ENCODE data around the gene IGFLR1. TPM values are rescaled to one million over a fixed set of nuclear protein-coding genes. Genes with fewer than 3 reads are reported as not detected.
A peak's percentile ranks its signal among the peaks of the same experiment; 100 is the strongest.

IGFLR1 gene
- total and polyA plus RNA-seq, 2 of the 8 experiments (the other 6 are each of a cell fraction or from before 2014, with no cell fraction given), result 8.4 to 28.9 TPM

DNA sequence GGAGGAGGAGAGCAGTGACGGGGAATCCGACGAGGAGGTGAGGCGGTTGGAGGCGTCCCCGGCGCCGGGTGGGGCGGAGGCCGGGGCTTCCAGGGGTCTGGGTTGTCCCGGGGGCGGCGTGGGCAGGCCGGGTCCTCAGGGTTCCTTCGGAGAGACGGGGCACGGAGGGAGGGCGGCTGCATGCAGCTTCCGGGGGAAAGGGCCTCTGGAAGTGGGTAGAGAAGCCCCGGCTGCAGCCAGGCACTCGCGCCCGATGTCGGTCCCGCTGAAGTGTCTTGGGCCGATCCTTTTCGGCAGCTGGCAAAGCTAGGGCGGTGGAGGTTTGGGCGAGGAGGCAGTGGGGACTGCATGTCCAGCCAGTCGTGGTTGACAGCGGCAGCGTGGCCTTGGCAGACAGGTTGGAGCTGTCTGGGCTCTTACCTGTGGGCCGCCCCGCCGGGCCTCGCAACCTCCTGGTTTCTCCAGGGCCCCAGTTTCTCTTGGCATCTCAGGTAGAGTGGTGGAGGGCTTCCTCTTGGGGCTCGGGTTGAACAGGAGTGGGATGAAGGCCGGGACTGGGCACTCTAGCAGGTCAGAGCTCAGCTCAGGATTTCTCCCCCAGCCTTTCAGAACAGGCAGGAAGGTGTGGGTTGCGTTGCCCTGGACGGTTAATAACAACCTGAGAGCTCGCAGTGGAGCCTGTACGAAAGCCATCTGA, 23.8 kb downstream of the IGFLR1 start:
- H3K23me2 ChIP-seq (ENCODE audit: low read depth, low read length), result peaks cover 13% of the 10 kb centered on the region
- H3K4me1 ChIP-seq (replicated peaks in 1 of 4; ENCODE audit: control insufficient read depth in 3 of 4, insufficient read depth in 4 of 4, low read length in 3 of 4), result peaks cover 0 to 25% (median 17%) of the 10 kb centered on the region in 4 experiments; a peak in 6 of 7 replicates
- peak overlapping the region; percentile 80 to 97 for H3K4me2 ChIP-seq (ENCODE audit: insufficient read depth in 1 of 2, low read depth in 2 of 2, low read length in 2 of 2)
- no peak overlapping the region for H2BK5ac ChIP-seq (ENCODE audit: low read depth, low read length)
- H3K27ac ChIP-seq (ENCODE audit: low read depth, low read length), result no peak overlapping the region; the same call in 1 of the 2 replicates
- DNase-seq (ENCODE audit: low read depth in 1 of 2, low spot score in 2 of 2) (peak in 1 of 2 experiments; percentile 62), FAIRE-seq (no peak)
- peaks cover 11% of the 10 kb centered on the region in 2 experiments for H4K20me1 ChIP-seq (replicated peaks in 1 of 2; ENCODE audit: control insufficient read depth in 1 of 2, insufficient read depth in 2 of 2, low read length in 2 of 2)
- H3K4me3 ChIP-seq (ENCODE audit: extremely low read depth in 1 of 4, insufficient read depth in 2 of 4, low read depth in 3 of 4, low read length in 4 of 4), result peak overlapping the region; percentile 70 to 89 (median 85)
- no peak overlapping the region for H3K14ac ChIP-seq (ENCODE audit: insufficient read length)
- peak overlapping the region; percentile 69 for H4K8ac ChIP-seq (ENCODE audit: extremely low read depth, insufficient read depth, low read length)
- CTCF ChIA-PET (ENCODE audit: partially characterized antibody), result interaction anchor here (1.0 to 11.8 kb wide), 3 partner anchors 20 to 101 kb away, joined by 3 to 80 read pairs (median 6); partner anchors contain the start of gene IGFLR1
- H3K56ac ChIP-seq (replicated peaks; ENCODE audit: insufficient read length, low read depth, low read length), result peak overlapping the region; percentile 37
- no peaks in the 10 kb centered on the region for H3K27me3 ChIP-seq (replicated peaks in 1 of 4; ENCODE audit: control insufficient read depth in 3 of 4, extremely low read depth in 1 of 4, insufficient read depth in 3 of 4, low read length in 3 of 4)
- peaks cover 8% of the 10 kb centered on the region for H3K79me1 ChIP-seq (ENCODE audit: low read depth, low read length)
- no peak overlapping the region for H2BK120ac ChIP-seq (replicated peaks; ENCODE audit: low read depth, low read length)
- no peak overlapping the region; the same call in 1 of the 2 replicates for H3K18ac ChIP-seq (ENCODE audit: extremely low read depth, low read length)
- POLR2A ChIA-PET (ENCODE audit: partially characterized antibody), result interaction anchor here (0.6 to 5.0 kb wide), 12 partner anchors 9 to 212 kb away, joined by 3 to 54 read pairs (median 4); partner anchors contain the start of genes PSENEN and U2AF1L4
- no peak overlapping the region for H4K5ac ChIP-seq (ENCODE audit: insufficient read length, low read depth, low read length)
- no peak overlapping the region for H4K91ac ChIP-seq (replicated peaks; ENCODE audit: insufficient read length, low read length)
- H2AFZ ChIP-seq (ENCODE audit: low read length), result no peak overlapping the region
- H2BK12ac ChIP-seq (ENCODE audit: low read depth, low read length), result no peak overlapping the region
- no peak overlapping the region for H2BK15ac ChIP-seq (ENCODE audit: low read length)
- TF ChIP-seq HDAC2 (IDR thresholded peaks at IDR 0.05; ENCODE audit: borderline replicate concordance in 1 of 2, low read depth in 2 of 2, low read length in 2 of 2) (0 out of 4 replicates have a peak, but pooled peaks of 1 of the 2 experiments have one; percentile 48), SAP30 (IDR thresholded peaks at IDR 0.05; ENCODE audit: insufficient read depth, insufficient replicate concordance, low read length) (peak; percentile 95), TAF1 (IDR thresholded peaks at IDR 0.05; ENCODE audit: low read depth, low read length) (no peak), KDM4A (IDR thresholded peaks at IDR 0.05; ENCODE audit: low read depth, low read length, severe bottlenecking) (peak; percentile 25), SIN3A (conservative IDR thresholded peaks at IDR 0.05 in 1 of 2, IDR thresholded peaks at IDR 0.05 in 1 of 2; ENCODE audit: low read depth in 1 of 2, low read length in 2 of 2) (peak; percentile 75 to 82; a peak in 3 of 4 replicates), POU5F1 (IDR thresholded peaks at IDR 0.05; ENCODE audit: low read depth, low read length) (no peak)
- TF ChIP-seq, protein P1, sequence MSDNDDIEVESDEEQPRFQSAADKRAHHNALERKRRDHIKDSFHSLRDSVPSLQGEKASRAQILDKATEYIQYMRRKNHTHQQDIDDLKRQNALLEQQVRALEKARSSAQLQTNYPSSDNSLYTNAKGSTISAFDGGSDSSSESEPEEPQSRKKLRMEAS (IDR thresholded peaks at IDR 0.05), result peak; percentile 27; the same call in 1 of the 2 replicates
- H3K4ac ChIP-seq (replicated peaks; ENCODE audit: insufficient read length, low read depth, low read length), result no peak overlapping the region
- H3K36me3 ChIP-seq (ENCODE audit: control insufficient read depth in 2 of 4, insufficient read depth in 4 of 4, low read length in 3 of 4), result peaks cover 10 to 28% (median 15%) of the 10 kb centered on the region in 4 experiments; a peak in 7 of 8 replicates
- no peak overlapping the region for H2AK5ac ChIP-seq (ENCODE audit: low read depth, low read length)
- H3K9me3 ChIP-seq (ENCODE audit: insufficient read depth in 2 of 2, low read depth in 1 of 2, low read length in 1 of 2), result no peaks in the 10 kb centered on the region
- peak overlapping the region; percentile 51 to 86 (median 64); a peak in 6 of 7 replicates for H3K9ac ChIP-seq (replicated peaks in 1 of 4; ENCODE audit: extremely low read depth in 1 of 4, low read depth in 3 of 4, low read length in 3 of 4)
- H2BK20ac ChIP-seq (ENCODE audit: low read length), result no peak overlapping the region
- peaks cover 0 to 20% of the 10 kb centered on the region in 2 experiments; a peak in 3 of 4 replicates for H3K79me2 ChIP-seq (ENCODE audit: control insufficient read depth in 1 of 2, insufficient read depth in 2 of 2, low read length in 2 of 2)
- no peak overlapping the region for H3K23ac ChIP-seq (ENCODE audit: insufficient read length)
- WGBS, 2 experiments (ENCODE audit: extremely low coverage in 1 of 2, insufficient coverage in 1 of 2, insufficient read length in 1 of 2, insufficient replicate concordance in 2 of 2, low coverage in 1 of 2, low lambda C conversion rate in 2 of 2, missing lambda C conversion rate in 1 of 2), result 8% methylated on average over 23 of the region's 42 CpGs; no CpG with 5 or more reads in 1 of the 2 experiments

Data from H1 (cell line).